Measurements from ENCODE around the gene FAM13A.

FAM13A gene

GRCh38 chr4:88765729-88766128, 291.3 kb downstream of the FAM13A start:
- H3K4me1 Mint-ChIP-seq: no peaks in the 10 kb centered on the region
- no peaks in the 10 kb centered on the region for H3K9me3 Mint-ChIP-seq
- H3K4me3 Mint-ChIP-seq: no peak overlapping the region
- no peak overlapping the region for H3K27ac Mint-ChIP-seq
- DNase-seq (ENCODE audit: low spot score in 2 of 2) (no peak), ATAC-seq (ENCODE audit: low read depth) (no peak)
- H3K27me3 Mint-ChIP-seq: peaks cover 5% of the 10 kb centered on the region
- no peaks in the 10 kb centered on the region for H3K36me3 Mint-ChIP-seq

GRCh38 chr4:88763075-88763474, 293.9 kb downstream of the FAM13A start:
- no peak overlapping the region for H3K4me3 Mint-ChIP-seq
- peaks cover 5% of the 10 kb centered on the region for H3K27me3 Mint-ChIP-seq
- DNase-seq (ENCODE audit: low spot score in 2 of 2) (no peak), ATAC-seq (ENCODE audit: low read depth) (no peak)
- H3K4me1 Mint-ChIP-seq: no peaks in the 10 kb centered on the region
- no peaks in the 10 kb centered on the region for H3K36me3 Mint-ChIP-seq
- H3K27ac Mint-ChIP-seq: no peak overlapping the region
- no peaks in the 10 kb centered on the region for H3K9me3 Mint-ChIP-seq

GRCh38 chr4:88761861-88762523, 295.0 kb downstream of the FAM13A start:
- Mint-ChIP-seq H3K27ac (no peak overlapping the region), H3K4me3 (no peak overlapping the region), H3K9me3 (no peaks in the 10 kb centered on the region), H3K27me3 (peaks cover 5% of the 10 kb centered on the region), H3K4me1 (no peaks in the 10 kb centered on the region), H3K36me3 (no peaks in the 10 kb centered on the region)
- no peak for DNase-seq (ENCODE audit: low spot score in 2 of 2)
- no peak for ATAC-seq (ENCODE audit: low read depth)

GRCh38 chr4:88761342-88761741, 295.6 kb downstream of the FAM13A start:
- Mint-ChIP-seq H3K4me1 (no peaks in the 10 kb centered on the region), H3K4me3 (no peak overlapping the region), H3K36me3 (no peaks in the 10 kb centered on the region), H3K27ac (no peak overlapping the region), H3K9me3 (no peaks in the 10 kb centered on the region), H3K27me3 (peaks cover 3% of the 10 kb centered on the region)
- ATAC-seq (ENCODE audit: low read depth) (no peak), DNase-seq (ENCODE audit: low spot score in 2 of 2) (no peak)

- ATAC-seq (ENCODE audit: low read depth) (no peak), DNase-seq (ENCODE audit: low spot score in 2 of 2) (no peak)
- no peaks in the 10 kb centered on the region for H3K9me3 Mint-ChIP-seq
- peaks cover 2% of the 10 kb centered on the region for H3K27me3 Mint-ChIP-seq
- H3K36me3 Mint-ChIP-seq: no peaks in the 10 kb centered on the region
- no peaks in the 10 kb centered on the region for H3K4me1 Mint-ChIP-seq
- H3K27ac Mint-ChIP-seq: no peak overlapping the region
- no peak overlapping the region for H3K4me3 Mint-ChIP-seq
Observed at GRCh38 chr4:88759895-88760290, 297.1 kb downstream of the FAM13A start.

GRCh38 chr4:88759039-88759894, 297.7 kb downstream of the FAM13A start:
- H3K4me3 Mint-ChIP-seq: no peak overlapping the region
- DNase-seq (ENCODE audit: low spot score in 2 of 2) (no peak), ATAC-seq (ENCODE audit: low read depth) (no peak)
- H3K27ac Mint-ChIP-seq: no peak overlapping the region
- no peaks in the 10 kb centered on the region for H3K36me3 Mint-ChIP-seq
- no peaks in the 10 kb centered on the region for H3K9me3 Mint-ChIP-seq
- peaks cover 2% of the 10 kb centered on the region for H3K27me3 Mint-ChIP-seq
- no peaks in the 10 kb centered on the region for H3K4me1 Mint-ChIP-seq

- Mint-ChIP-seq H3K36me3 (no peaks in the 10 kb centered on the region), H3K9me3 (no peaks in the 10 kb centered on the region), H3K27me3 (peaks cover 2% of the 10 kb centered on the region), H3K4me1 (no peaks in the 10 kb centered on the region), H3K27ac (no peak overlapping the region), H3K4me3 (no peak overlapping the region)
- DNase-seq (ENCODE audit: low spot score in 2 of 2): no peak
- ATAC-seq (ENCODE audit: low read depth): no peak
Observed at GRCh38 chr4:88758264-88758663, 298.7 kb downstream of the FAM13A start.

GRCh38 chr4:88757776-88758175, 299.2 kb downstream of the FAM13A start:
- no peak overlapping the region for H3K27ac Mint-ChIP-seq
- no peaks in the 10 kb centered on the region for H3K4me1 Mint-ChIP-seq
- no peak overlapping the region for H3K4me3 Mint-ChIP-seq
- DNase-seq (ENCODE audit: low spot score in 2 of 2) (no peak), ATAC-seq (ENCODE audit: low read depth) (no peak)
- peaks cover 2% of the 10 kb centered on the region for H3K27me3 Mint-ChIP-seq
- no peaks in the 10 kb centered on the region for H3K9me3 Mint-ChIP-seq
- no peaks in the 10 kb centered on the region for H3K36me3 Mint-ChIP-seq

GRCh38 chr4:88757067-88757466, 299.9 kb downstream of the FAM13A start:
- Mint-ChIP-seq H3K36me3 (no peaks in the 10 kb centered on the region), H3K9me3 (no peaks in the 10 kb centered on the region), H3K4me1 (no peaks in the 10 kb centered on the region), H3K4me3 (no peak overlapping the region), H3K27ac (no peak overlapping the region), H3K27me3 (peaks cover 2% of the 10 kb centered on the region)
- DNase-seq (ENCODE audit: low spot score in 2 of 2) (no peak), ATAC-seq (ENCODE audit: low read depth) (no peak)

- H3K4me3 Mint-ChIP-seq: no peak overlapping the region
- H3K27ac Mint-ChIP-seq: no peak overlapping the region
- H3K4me1 Mint-ChIP-seq: no peaks in the 10 kb centered on the region
- DNase-seq (ENCODE audit: low spot score in 2 of 2): no peak
- H3K9me3 Mint-ChIP-seq: no peaks in the 10 kb centered on the region
- H3K36me3 Mint-ChIP-seq: no peaks in the 10 kb centered on the region
- no peak for ATAC-seq (ENCODE audit: low read depth)
- peaks cover 2% of the 10 kb centered on the region for H3K27me3 Mint-ChIP-seq
Observed at GRCh38 chr4:88756149-88756548, 300.8 kb downstream of the FAM13A start.

- Mint-ChIP-seq H3K9me3 (no peaks in the 10 kb centered on the region), H3K27me3 (peaks cover 2% of the 10 kb centered on the region), H3K36me3 (no peaks in the 10 kb centered on the region), H3K27ac (no peak overlapping the region), H3K4me1 (no peaks in the 10 kb centered on the region), H3K4me3 (no peak overlapping the region)
- DNase-seq (ENCODE audit: low spot score in 2 of 2) (no peak), ATAC-seq (ENCODE audit: low read depth) (no peak)
Observed at GRCh38 chr4:88755454-88755853, 301.5 kb downstream of the FAM13A start.

GRCh38 chr4:88754796-88755195, 302.2 kb downstream of the FAM13A start:
- peaks cover 4% of the 10 kb centered on the region for H3K27me3 Mint-ChIP-seq
- no peak overlapping the region for H3K4me3 Mint-ChIP-seq
- ATAC-seq (ENCODE audit: low read depth) (no peak), DNase-seq (ENCODE audit: low spot score in 2 of 2) (no peak)
- H3K4me1 Mint-ChIP-seq: no peaks in the 10 kb centered on the region
- H3K36me3 Mint-ChIP-seq: no peaks in the 10 kb centered on the region
- H3K9me3 Mint-ChIP-seq: no peaks in the 10 kb centered on the region
- H3K27ac Mint-ChIP-seq: no peak overlapping the region

- ATAC-seq (ENCODE audit: low read depth): no peak
- H3K27ac Mint-ChIP-seq: no peak overlapping the region
Observed at GRCh38 chr4:88753658-88754571, 303.1 kb downstream of the FAM13A start.

GRCh38 chr4:88752754-88753153, 304.2 kb downstream of the FAM13A start:
- peaks cover 4% of the 10 kb centered on the region for H3K27me3 Mint-ChIP-seq
- H3K27ac Mint-ChIP-seq: no peak overlapping the region

More at GRCh38 chr4:88753658-88754571, 303.1 kb downstream of the FAM13A start:
- H3K9me3 Mint-ChIP-seq: no peaks in the 10 kb centered on the region
- no peak for DNase-seq (ENCODE audit: low spot score in 2 of 2)
- no peaks in the 10 kb centered on the region for H3K4me1 Mint-ChIP-seq
- H3K36me3 Mint-ChIP-seq: peaks cover 2% of the 10 kb centered on the region
- peaks cover 4% of the 10 kb centered on the region for H3K27me3 Mint-ChIP-seq
- no peak overlapping the region for H3K4me3 Mint-ChIP-seq

More at GRCh38 chr4:88752754-88753153, 304.2 kb downstream of the FAM13A start:
- Mint-ChIP-seq H3K9me3 (no peaks in the 10 kb centered on the region), H3K4me1 (no peaks in the 10 kb centered on the region), H3K4me3 (no peak overlapping the region), H3K36me3 (peaks cover 2% of the 10 kb centered on the region)
- ATAC-seq (ENCODE audit: low read depth) (no peak), DNase-seq (ENCODE audit: low spot score in 2 of 2) (no peak)

Measured in memory B cell (primary cell).